ENCODE results near the gene PRKN. TPM values are rescaled to one million over a fixed set of nuclear protein-coding genes. Genes with fewer than 3 reads are reported as not detected.
A peak's percentile ranks its signal among the peaks of the same experiment; 100 is the strongest.
"Not testable (repeated sequence)": the region's sequence is repeated elsewhere in the genome, so short reads cannot be mapped to it uniquely, and the experiment has no call there.

PRKN gene
- total and polyA plus RNA-seq, 8 donors, result 0.82 to 7.2 (median 2.9) TPM

GRCh38 chr6:161507375-161507774, 1220.2 kb downstream of the PRKN start:
- intact Hi-C loops (cut with DNase I), result no loop called here
- Histone ChIP-seq H3K9me3 (no peaks in the 10 kb centered on the region), H3K4me3 (no peak overlapping the region), H3K27me3 (no peaks in the 10 kb centered on the region), H3K27ac (no peak overlapping the region), H3K36me3 (no peaks in the 10 kb centered on the region), H3K4me1 (no peaks in the 10 kb centered on the region)
- ATAC-seq, result no peak
- no peak for DNase-seq
- FAIRE-seq, result no peak
- 55 to 70% methylated on average over 4 of the region's 4 CpGs for WGBS, 2 donors
- TF ChIP-seq CTCF (IDR thresholded peaks at IDR 0.05), result no peak

GRCh38 chr6:161503570-161503969, 1224.0 kb downstream of the PRKN start:
- no peak for TF ChIP-seq CTCF (IDR thresholded peaks at IDR 0.05)
- no peaks in the 10 kb centered on the region for H3K4me1 ChIP-seq
- intact Hi-C loops (cut with DNase I), result no loop called here
- no peaks in the 10 kb centered on the region for H3K36me3 ChIP-seq
- DNase-seq, result no peak
- WGBS, 2 donors, result 64 to 70% methylated on average over 4 of the region's 4 CpGs
- H3K9me3 ChIP-seq, result no peaks in the 10 kb centered on the region
- H3K27me3 ChIP-seq, result no peaks in the 10 kb centered on the region
- no peak overlapping the region for H3K4me3 ChIP-seq
- no peak for FAIRE-seq
- no peak for ATAC-seq
- no peak overlapping the region for H3K27ac ChIP-seq

GRCh38 chr6:161498881-161499280, 1228.7 kb downstream of the PRKN start:
- intact Hi-C loops (cut with DNase I), result loop anchor here in 1 of 3 donors (10.0 kb wide), 1 partner anchor 104 kb away; no protein-coding TSS in a partner anchor
- H3K27ac ChIP-seq, result no peak overlapping the region
- H3K4me1 ChIP-seq, result no peaks in the 10 kb centered on the region
- no peak for ATAC-seq
- no peaks in the 10 kb centered on the region for H3K36me3 ChIP-seq
- no peak overlapping the region for H3K4me3 ChIP-seq
- H3K9me3 ChIP-seq, result no peaks in the 10 kb centered on the region
- H3K27me3 ChIP-seq, result no peaks in the 10 kb centered on the region
- TF ChIP-seq CTCF (IDR thresholded peaks at IDR 0.05), result no peak
- DNase-seq, result no peak
- no peak for FAIRE-seq
- 93% methylated on average over 4 of the region's 4 CpGs for WGBS, 2 donors

DNA sequence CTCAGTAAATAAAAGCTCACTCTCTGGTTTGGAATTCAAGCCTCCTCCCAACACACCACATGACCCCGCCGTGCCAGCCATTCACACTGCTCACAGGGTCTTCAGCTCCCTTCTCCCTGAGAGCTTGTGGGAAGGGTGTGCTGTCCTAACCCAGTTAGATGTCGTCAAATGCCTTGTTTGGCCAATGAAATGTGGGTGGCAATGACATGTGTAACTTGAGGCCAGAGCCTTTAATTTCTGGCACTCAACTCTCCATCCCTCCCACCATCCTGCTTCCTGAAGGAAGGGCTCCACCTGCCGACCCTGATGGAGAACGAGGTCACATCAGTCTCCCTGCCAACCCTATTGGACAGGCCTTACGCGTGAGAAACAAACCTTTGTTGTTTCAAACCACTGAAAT, 1229.2 kb downstream of the PRKN start:
- no peak for TF ChIP-seq CTCF (IDR thresholded peaks at IDR 0.05)
- no peaks in the 10 kb centered on the region for H3K9me3 ChIP-seq
- ATAC-seq (peak; percentile 64 to 95 (median 85)), DNase-seq (peak in 3 of 6 donors; percentile 24 to 33 (median 25)), FAIRE-seq (no peak)
- no peak overlapping the region for H3K4me3 ChIP-seq
- no peaks in the 10 kb centered on the region for H3K4me1 ChIP-seq
- no peaks in the 10 kb centered on the region for H3K36me3 ChIP-seq
- intact Hi-C loops (cut with DNase I), result loop anchor here in 1 of 3 donors (10.0 kb wide), 1 partner anchor 104 kb away; no protein-coding TSS in a partner anchor
- H3K27ac ChIP-seq, result no peak overlapping the region
- H3K27me3 ChIP-seq, result no peaks in the 10 kb centered on the region
- 46% methylated on average over 7 of the region's 7 CpGs for WGBS, 2 donors

DNA sequence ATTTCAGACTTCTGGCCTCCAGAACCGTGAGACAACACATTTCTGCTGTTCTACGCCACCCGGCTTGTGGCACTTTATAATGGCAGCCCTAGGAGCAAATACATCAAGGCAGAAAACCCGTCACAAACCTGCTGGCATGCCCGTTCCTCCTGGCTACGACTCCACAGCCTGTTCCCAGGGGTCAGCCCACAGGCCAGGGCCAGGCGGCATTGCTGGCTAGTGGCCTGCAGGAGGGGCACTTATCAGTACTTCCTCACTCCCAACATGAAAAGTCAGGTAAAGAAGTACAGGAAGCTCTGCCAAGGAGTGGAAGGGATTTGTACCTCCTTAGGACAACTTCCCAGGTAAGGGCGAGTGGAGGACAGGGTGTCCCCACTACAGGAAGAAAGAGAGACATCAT, 1230.6 kb downstream of the PRKN start:
- DNase-seq (no peak), FAIRE-seq (no peak), ATAC-seq (no peak)
- no peak overlapping the region for H3K4me3 ChIP-seq
- WGBS, 2 donors, result 81 to 93% methylated on average over 8 of the region's 8 CpGs
- H3K4me1 ChIP-seq, result no peaks in the 10 kb centered on the region
- no peak overlapping the region for H3K27ac ChIP-seq
- H3K36me3 ChIP-seq, result no peaks in the 10 kb centered on the region
- no peaks in the 10 kb centered on the region for H3K9me3 ChIP-seq
- H3K27me3 ChIP-seq, result no peaks in the 10 kb centered on the region
- no peak for TF ChIP-seq CTCF (IDR thresholded peaks at IDR 0.05)
- intact Hi-C loops (cut with DNase I), result loop anchor here in 1 of 3 donors (10.0 kb wide), 1 partner anchor 102 kb away; no protein-coding TSS in a partner anchor

- not testable (repeated sequence) for H3K4me3 ChIP-seq, H3K27me3 ChIP-seq, H3K4me1 ChIP-seq, FAIRE-seq, H3K27ac ChIP-seq, H3K9me3 ChIP-seq, DNase-seq, H3K36me3 ChIP-seq, ATAC-seq
- intact Hi-C loops (cut with DNase I), result loop anchor here in 1 of 3 donors (10.0 kb wide), 1 partner anchor 101 kb away; no protein-coding TSS in a partner anchor
- WGBS, 2 donors, result 90 to 92% methylated on average over 4 of the region's 4 CpGs
These were observed 1231.3 kb downstream of the PRKN start for GRCh38 chr6:161496271-161496670.

Measured in pancreas (tissue), 10 donors.